Nephron progenitor cell (in vitro differentiated cells): Measurements from ENCODE around the gene PCNX3.

Source experiments
- DNase-seq: peaks from one replicate; pipeline ENCODE4 v3.0.0; 2021
- H3K27ac Mint-ChIP-seq: 2 replicates; pipeline ENCODE4 v1.8.0; 2021; ENCODE audit warnings: mild to moderate bottlenecking, moderate library complexity, mixed read lengths
- H3K27me3 Mint-ChIP-seq: 2 replicates; pipeline ENCODE4 v1.8.0; 2021; ENCODE audit warnings: mild to moderate bottlenecking, low read depth, mixed read lengths; ENCODE audit not compliant: poor library complexity
- H3K36me3 Mint-ChIP-seq: 2 replicates; pipeline ENCODE4 v1.8.0; 2021; ENCODE audit warnings: low read depth, mixed read lengths
- H3K4me1 Mint-ChIP-seq: 2 replicates; pipeline ENCODE4 v1.8.0; 2021; ENCODE audit warnings: mixed read lengths
- H3K4me3 Mint-ChIP-seq: 2 replicates; pipeline ENCODE4 v1.8.0; 2021; ENCODE audit warnings: mild to moderate bottlenecking, moderate library complexity, mixed read lengths
- H3K9me3 Mint-ChIP-seq: 2 replicates; pipeline ENCODE4 v1.8.0; 2021; ENCODE audit warnings: mild to moderate bottlenecking, moderate library complexity, mixed read lengths
- CTCF ChIP-seq: fragments of 200-600 bp; sonication (generic); IDR thresholded peaks from 2 replicates; pipeline ENCODE4 v1.5.0; 2021; ENCODE audit warnings: antibody characterized with exemption

Gene PCNX3

GRCh38 chr11:65618763-65619162, 3.2 kb downstream of the PCNX3 start:
- Mint-ChIP-seq H3K9me3 (no peaks in the 10 kb centered on the region), H3K27me3 (no peaks in the 10 kb centered on the region), H3K27ac (no peak overlapping the region), H3K4me3 (no peak overlapping the region), H3K36me3 (peaks cover 13% of the 10 kb centered on the region), H3K4me1 (peaks cover 10% of the 10 kb centered on the region)
- TF ChIP-seq CTCF, result no peak
- no peak for DNase-seq

GRCh38 chr11:65619281-65619928, 3.8 kb downstream of the PCNX3 start:
- Mint-ChIP-seq H3K27me3 (no peaks in the 10 kb centered on the region), H3K36me3 (peaks cover 13% of the 10 kb centered on the region), H3K9me3 (no peaks in the 10 kb centered on the region), H3K4me3 (no peak overlapping the region), H3K4me1 (peaks cover 10% of the 10 kb centered on the region), H3K27ac (no peak overlapping the region)
- no peak for TF ChIP-seq CTCF
- DNase-seq, result no peak

GRCh38 chr11:65620666-65621065, 5.1 kb downstream of the PCNX3 start:
- H3K4me3 Mint-ChIP-seq, result no peak overlapping the region
- H3K27me3 Mint-ChIP-seq, result no peaks in the 10 kb centered on the region
- H3K9me3 Mint-ChIP-seq, result no peaks in the 10 kb centered on the region
- peaks cover 10% of the 10 kb centered on the region for H3K4me1 Mint-ChIP-seq
- H3K36me3 Mint-ChIP-seq, result peaks cover 13% of the 10 kb centered on the region
- H3K27ac Mint-ChIP-seq, result no peak overlapping the region
- no peak for TF ChIP-seq CTCF
- DNase-seq, result no peak

GRCh38 chr11:65621460-65621859, 5.9 kb downstream of the PCNX3 start:
- H3K36me3 Mint-ChIP-seq, result peaks cover 13% of the 10 kb centered on the region
- no peak for DNase-seq
- peaks cover 6% of the 10 kb centered on the region for H3K4me1 Mint-ChIP-seq
- no peaks in the 10 kb centered on the region for H3K27me3 Mint-ChIP-seq
- TF ChIP-seq CTCF, result no peak
- H3K9me3 Mint-ChIP-seq, result no peaks in the 10 kb centered on the region
- no peak overlapping the region for H3K4me3 Mint-ChIP-seq
- H3K27ac Mint-ChIP-seq, result peak overlapping the region; percentile 83

GRCh38 chr11:65622011-65622410, 6.4 kb downstream of the PCNX3 start:
- TF ChIP-seq CTCF, result no peak
- no peak overlapping the region for H3K4me3 Mint-ChIP-seq
- no peak overlapping the region for H3K27ac Mint-ChIP-seq
- H3K4me1 Mint-ChIP-seq, result peaks cover under 1% of the 10 kb centered on the region
- peaks cover 13% of the 10 kb centered on the region for H3K36me3 Mint-ChIP-seq
- DNase-seq, result no peak
- H3K27me3 Mint-ChIP-seq, result no peaks in the 10 kb centered on the region
- no peaks in the 10 kb centered on the region for H3K9me3 Mint-ChIP-seq

- no peak for DNase-seq
- Mint-ChIP-seq H3K27ac (no peak overlapping the region), H3K36me3 (peaks cover 13% of the 10 kb centered on the region), H3K4me1 (no peaks in the 10 kb centered on the region), H3K9me3 (no peaks in the 10 kb centered on the region), H3K4me3 (no peak overlapping the region), H3K27me3 (no peaks in the 10 kb centered on the region)
- TF ChIP-seq CTCF, result no peak
Measured at GRCh38 chr11:65623177-65623576, 7.6 kb downstream of the PCNX3 start.
